ENCODE measurements around the gene TEX29.

Gene TEX29

GRCh38 chr13:111319998-111320911, at the start of gene TEX29:
Gene TEX29, plus strand, starts transcription at chr13:111320642. Its CDS starts 249 bp downstream, at chr13:111320891.
- DNase-seq = no peak

GRCh38 chr13:111270765-111271698, 49.4 kb upstream of the TEX29 start:
- no peak for DNase-seq

GRCh38 chr13:111272117-111272516, 48.3 kb upstream of the TEX29 start:
- DNase-seq = no peak

GRCh38 chr13:111275382-111275781, 45.1 kb upstream of the TEX29 start:
- no peak for DNase-seq

- DNase-seq = no peak
Measured at GRCh38 chr13:111275995-111276618, 44.3 kb upstream of the TEX29 start.

- no peak for DNase-seq
Measured at GRCh38 chr13:111278258-111278657, 42.2 kb upstream of the TEX29 start.

GRCh38 chr13:111278743-111279652, 41.4 kb upstream of the TEX29 start:
- no peak for DNase-seq

- DNase-seq = no peak
Measured at GRCh38 chr13:111280226-111280625, 40.2 kb upstream of the TEX29 start.

GRCh38 chr13:111280681-111281585, 39.5 kb upstream of the TEX29 start:
- no peak for DNase-seq

GRCh38 chr13:111281751-111282311, 38.6 kb upstream of the TEX29 start:
- DNase-seq = no peak

GRCh38 chr13:111282425-111282824, 38.0 kb upstream of the TEX29 start:
- no peak for DNase-seq

- no peak for DNase-seq
Measured at GRCh38 chr13:111282997-111283396, 37.4 kb upstream of the TEX29 start.

- DNase-seq = no peak
Measured at GRCh38 chr13:111283457-111283856, 37.0 kb upstream of the TEX29 start.

GRCh38 chr13:111283991-111284390, 36.5 kb upstream of the TEX29 start:
- DNase-seq = no peak

GRCh38 chr13:111284565-111284964, 35.9 kb upstream of the TEX29 start:
- DNase-seq = no peak

GRCh38 chr13:111286162-111286561, 34.3 kb upstream of the TEX29 start:
- no peak for DNase-seq

- no peak for DNase-seq
Measured at GRCh38 chr13:111286749-111287148, 33.7 kb upstream of the TEX29 start.

GRCh38 chr13:111287201-111287600, 33.2 kb upstream of the TEX29 start:
- DNase-seq = no peak

GRCh38 chr13:111288276-111288675, 32.2 kb upstream of the TEX29 start:
- DNase-seq = no peak

- no peak for DNase-seq
Measured at GRCh38 chr13:111289251-111289650, 31.2 kb upstream of the TEX29 start.

GRCh38 chr13:111291908-111292307, 28.5 kb upstream of the TEX29 start:
- DNase-seq = no peak

Measured in NCI-H1436 treated with DMSO at 0.1 percent for 48 hours (cell line).